ENCODE data around the gene LAMA5.

LAMA5 gene

DNA sequence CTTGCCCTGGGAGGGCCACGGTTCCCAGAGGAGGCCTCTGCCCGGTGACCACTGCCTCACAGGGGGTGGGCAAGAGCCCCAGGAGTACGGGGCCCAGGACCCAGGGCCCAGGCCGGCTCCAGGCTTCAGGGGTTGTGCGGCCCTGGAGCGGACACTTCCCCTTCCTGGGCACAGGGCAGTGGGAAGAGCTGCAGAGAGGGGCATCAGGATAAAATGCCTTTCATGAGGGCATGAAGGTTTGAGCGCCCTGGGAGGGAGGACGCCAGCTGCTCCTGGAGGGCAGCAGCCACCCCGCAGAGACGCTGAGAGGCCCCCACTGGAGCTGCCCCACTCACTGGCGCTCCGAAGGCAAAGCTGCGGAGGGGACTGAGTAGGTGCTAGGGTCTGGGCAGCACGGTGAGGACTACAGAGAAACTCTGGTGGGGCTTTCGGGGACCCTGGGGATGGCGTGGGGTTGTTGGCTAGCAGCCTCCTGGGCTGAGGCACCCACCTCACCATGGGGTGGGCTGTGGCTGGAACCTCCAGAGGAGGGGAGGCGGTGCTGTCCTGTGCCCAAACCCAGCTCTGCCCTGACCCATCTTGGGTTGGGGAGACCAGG, 10.4 kb downstream of the LAMA5 start:
- DNase-seq = no peak

GRCh38 chr20:62355878-62356588, 11.1 kb downstream of the LAMA5 start:
- DNase-seq = no peak

DNA sequence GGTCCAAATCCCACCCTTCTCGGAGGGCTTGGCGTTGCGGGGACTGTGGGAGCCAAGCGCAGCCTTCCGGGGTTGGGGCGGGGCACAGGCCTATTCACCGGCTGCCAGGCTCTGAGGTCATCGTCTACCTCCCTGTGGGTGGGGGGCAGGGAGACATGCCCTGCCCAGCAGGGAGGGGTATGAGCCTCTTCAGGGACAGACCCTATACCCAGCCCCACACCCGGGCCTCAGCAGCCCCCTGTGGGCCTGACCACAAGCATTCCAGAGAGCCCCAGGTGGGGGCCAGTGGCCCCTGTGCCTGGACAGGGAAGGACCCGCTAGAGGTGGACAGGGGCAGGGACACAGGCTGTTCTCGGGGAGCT, 11.6 kb downstream of the LAMA5 start:
- no peak for DNase-seq

GRCh38 chr20:62354811-62355341, 12.2 kb downstream of the LAMA5 start:
- DNase-seq = no peak

DNA sequence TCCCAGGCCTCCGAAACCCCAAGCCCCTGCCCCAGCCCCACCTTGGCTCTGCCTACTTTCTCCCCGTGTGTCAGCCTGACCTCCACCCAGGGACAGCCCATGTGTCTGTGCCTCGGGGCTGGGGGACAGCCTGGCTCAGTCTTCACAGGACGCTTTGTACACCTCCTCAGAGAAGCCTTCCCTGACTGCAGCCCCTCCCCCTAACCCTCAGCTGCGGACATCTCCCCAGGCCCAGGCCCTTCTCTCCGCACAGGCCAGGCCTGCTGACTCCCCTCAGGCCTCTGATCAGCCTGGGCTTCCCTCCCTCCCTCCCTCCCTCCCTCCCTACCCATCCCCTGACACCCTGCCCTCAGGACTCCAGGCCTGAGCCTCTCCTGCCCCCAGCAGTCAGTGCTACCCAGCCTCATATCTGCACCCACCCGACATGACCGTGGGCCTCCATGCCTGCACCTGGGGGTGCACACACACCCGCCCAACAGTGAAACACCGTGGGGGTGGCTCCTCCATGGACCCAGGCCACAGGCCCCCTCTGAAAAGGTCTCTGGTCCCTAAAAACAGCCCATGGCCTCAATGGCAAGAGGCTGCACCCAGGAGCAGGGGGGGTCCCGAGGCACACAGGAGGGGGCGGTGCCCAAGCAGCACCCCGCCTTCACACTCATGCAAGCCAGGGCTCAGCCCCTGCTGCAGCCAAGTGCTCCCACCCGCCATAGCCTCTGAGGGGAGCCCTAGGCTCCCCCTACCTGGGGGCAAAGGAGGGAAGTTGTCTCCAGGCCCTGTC, 12.9 kb downstream of the LAMA5 start:
- DNase-seq = no peak

DNA sequence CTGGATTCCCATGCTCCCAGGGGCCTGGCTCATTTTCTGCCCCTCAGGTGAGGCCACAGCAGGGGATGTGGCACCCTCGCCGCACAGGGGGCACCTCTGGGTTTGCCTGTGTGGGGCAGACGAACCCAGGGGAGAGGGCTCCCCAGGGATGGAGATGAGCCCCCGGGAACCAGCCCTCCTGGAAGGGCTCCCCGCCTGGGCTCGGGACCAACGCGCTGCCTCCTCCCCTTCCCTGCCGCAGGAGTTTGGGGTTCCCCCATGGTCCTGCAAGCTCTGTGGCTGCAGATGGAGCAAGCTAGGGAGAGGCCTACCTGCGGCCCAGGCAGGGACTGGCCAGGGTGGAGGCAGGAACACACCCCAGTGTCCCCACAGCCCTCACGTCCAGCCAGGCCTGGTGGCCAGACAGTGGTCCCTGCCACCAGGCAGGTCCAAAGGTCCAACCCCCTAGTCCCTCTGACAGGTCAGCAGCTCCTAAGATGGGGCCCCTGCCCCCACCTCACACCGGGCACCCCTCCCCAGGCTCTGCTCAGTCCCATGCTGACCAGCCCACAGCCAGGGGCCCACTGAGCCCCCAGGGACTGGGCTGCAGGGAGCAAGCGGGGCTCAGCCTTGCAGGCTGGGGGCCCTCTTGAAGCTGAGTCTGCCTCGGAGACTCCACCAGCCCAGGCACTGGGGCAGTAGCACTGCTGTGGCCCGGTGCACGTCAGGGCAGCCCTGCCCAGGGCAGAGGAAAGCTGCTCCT, 13.7 kb downstream of the LAMA5 start:
- no peak for DNase-seq

GRCh38 chr20:62352402-62353288, 14.5 kb downstream of the LAMA5 start:
- DNase-seq = peak; percentile 95

DNA sequence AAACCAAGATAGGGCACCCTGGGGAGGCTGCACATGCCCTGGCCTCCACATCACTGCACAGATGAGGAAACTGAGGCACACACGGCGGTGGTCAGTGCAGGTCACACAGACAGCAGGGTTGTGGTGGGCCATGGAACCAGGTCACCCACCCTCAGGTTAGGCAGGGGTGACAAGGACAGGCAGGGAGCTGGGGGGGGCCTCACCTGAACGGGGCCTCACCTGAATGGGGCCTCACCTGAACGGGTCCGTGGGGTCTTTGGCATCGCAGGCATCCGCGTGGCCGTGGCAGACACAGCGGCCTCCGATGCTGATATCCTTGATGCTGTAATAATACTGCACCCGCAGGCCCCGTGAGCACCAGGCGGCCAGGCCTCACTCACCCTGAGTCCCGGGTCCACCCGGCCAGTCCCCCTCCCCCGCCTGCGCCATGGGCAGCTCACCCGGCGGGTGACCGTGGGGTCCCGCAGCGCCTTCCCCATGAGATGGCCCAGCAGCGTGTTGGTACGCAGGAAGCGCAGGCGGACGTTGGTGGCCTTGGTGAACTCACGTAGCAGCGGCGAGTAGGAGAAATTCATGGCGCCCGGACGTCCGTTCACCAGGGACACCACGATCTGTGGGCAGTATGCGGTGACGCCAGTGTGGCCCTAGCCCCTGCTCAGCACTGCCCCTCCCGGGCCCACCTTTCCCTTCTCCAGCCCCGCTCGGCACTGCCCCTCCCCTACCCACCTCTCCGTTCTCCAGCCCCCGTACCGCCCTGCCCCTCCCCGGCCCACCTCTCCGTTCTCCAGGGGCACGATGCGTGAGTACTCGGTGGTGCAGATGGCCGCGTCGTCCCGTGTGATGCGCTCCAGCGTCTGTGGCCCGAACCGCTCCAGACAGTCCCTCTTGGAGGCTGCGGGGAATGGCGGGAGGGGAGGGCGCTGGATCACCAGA, 15.4 kb downstream of the LAMA5 start:
- DNase-seq = no peak

DNA sequence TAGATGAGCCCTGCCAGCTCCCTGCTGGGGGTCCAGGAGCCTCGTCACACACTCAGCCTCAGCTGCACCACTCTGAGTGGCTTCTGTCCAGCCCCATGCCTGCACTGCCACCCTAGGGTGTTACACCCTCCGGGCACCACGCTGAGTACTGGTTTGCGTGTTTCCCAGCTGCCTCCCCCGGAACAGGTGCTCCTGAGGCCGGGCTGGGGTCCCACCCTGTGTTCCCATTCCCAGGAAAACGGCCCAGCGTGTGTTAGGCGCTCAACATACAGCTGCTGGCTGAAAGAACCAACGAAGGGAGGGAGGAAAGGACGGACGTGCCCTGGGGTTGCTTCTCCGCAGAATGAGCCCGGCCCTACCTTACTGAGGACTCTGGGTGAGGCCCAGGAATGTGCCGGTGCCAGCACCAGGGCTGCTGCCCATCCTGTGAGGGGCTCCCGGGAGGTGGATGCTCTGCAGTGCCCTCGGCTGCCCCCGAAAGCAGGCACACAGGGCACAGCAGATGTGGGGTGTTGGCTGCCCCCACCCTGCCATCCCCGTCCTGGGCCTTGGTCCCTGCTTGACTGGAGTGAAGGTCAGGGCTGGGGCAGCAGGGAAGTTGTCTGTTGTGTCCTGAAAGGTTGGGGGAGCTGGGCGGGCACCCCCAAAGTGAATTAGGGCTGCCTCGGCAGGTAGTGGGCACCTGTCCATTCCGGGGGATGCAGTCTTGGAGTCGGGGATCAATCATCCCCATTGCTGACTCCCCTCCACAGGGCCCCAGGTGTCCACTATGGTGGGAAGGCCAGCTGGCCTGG, 16.3 kb downstream of the LAMA5 start:
- DNase-seq = peak; percentile 90

DNA sequence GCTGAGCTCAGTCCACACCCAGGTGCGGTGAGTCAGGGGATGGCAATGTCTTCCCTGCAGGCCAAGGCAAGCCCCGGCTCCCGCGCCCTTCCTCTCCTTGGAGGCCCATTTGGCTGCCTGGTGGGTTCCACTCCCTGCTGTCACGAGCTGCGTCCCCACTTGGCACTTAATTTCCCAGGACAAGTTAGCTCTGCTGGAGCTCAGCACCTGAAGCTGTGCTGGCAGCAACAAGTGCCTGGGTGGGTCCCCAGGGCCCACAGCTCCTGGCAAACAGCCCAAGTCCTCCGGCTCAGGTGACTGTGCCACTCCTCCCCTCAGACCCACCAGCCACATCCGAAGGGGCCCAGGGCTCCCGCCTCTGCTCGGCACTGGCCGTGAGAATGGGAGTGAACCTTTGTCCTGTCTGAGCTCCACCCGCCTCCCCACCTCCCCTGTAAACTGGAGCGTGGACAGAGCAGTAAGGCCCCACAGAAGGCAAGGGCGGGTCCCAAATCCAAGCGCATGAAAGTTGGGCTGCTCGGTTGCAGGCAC, 16.9 kb downstream of the LAMA5 start:
- DNase-seq = peak; percentile 93

DNA sequence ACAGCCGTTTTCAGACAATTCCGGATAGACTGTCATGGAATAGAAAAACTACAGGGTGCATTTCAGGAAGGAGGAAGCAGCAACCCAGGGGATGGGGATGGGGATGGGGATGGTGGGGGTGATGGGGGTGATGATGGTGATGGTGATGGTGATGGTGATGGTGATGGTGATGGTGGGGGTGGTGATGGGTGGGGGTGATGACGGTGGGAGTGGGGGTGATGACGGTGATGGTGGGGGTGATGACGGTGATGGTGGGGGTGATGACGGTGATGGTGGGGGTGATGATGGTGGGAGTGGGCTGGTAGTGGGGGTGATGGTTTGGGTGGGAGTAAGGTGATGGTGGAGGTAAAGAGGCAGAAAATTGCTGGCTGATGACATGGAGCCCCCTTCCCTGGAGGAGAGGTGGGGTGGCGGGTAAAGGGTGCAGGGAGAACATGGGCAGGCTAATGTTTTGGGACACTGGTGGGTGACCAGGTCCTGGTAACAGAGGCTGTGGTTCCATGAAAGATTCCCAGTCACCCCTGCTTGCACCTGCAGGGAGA, 17.5 kb downstream of the LAMA5 start:
- DNase-seq = no peak

GRCh38 chr20:62348604-62349003, 18.5 kb downstream of the LAMA5 start:
- no peak for DNase-seq

- no peak for DNase-seq
Measured at GRCh38 chr20:62347445-62347844, 19.7 kb downstream of the LAMA5 start.

GRCh38 chr20:62347151-62347404, 20.0 kb downstream of the LAMA5 start:
- no peak for DNase-seq

DNA sequence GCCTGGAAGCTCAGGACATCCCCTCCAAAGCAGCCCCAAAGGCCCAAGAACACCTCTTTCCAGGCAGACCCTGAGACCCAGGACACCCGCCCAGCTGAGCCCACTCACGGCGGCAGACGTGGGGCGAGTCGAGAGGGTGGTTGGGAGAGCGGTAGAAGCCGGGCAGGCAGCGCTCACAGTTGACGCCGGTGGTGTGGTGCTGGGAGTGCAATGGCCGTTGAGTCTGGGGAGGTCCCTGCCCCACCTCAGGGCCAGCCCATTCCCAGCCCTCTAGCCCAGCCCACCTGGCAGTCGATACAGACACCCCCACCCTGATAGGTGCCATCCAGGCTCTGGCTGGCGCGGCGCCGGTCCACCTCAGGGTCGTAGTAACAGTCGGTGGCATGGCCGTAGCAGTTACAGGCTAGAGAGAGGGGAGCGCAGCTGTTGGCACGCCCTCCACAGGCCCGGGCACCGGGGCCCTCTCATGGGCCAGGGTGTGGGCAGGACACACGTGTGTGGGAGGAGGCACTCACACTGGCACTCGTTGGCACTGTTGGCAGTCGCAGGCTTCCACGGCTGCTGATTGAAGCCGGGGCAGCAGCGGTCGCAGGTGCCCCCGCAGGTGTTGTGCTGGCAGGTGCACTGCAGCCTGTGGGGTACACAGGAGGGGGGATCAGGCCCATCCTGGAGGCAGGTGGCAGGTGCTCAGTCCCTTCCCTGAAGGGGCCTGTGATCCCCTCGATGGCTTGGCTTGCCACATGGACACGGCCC, 20.5 kb downstream of the LAMA5 start:
- no peak for DNase-seq

- DNase-seq = no peak
Measured at GRCh38 chr20:62345681-62346370, 21.3 kb downstream of the LAMA5 start.

DNA sequence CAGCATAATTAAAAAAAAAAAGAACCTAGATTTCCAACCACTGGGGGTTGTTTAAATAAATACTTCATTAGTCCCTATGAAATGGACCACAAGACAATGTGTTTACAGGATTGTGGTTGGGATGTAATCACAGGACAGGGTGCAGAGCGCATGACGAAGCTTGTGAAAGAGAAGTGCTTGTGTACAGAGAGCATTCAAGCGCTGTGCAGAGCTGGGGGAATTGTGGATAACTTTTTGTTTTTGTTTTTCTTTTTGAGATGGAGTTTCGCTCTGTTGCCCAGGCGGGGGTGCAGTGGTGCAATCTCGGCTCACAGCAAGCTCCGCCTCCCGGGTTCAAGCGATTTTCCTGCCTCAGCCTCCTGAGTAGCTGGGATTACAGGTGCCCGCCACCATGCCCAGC, 22.3 kb downstream of the LAMA5 start:
- no peak for DNase-seq

DNA sequence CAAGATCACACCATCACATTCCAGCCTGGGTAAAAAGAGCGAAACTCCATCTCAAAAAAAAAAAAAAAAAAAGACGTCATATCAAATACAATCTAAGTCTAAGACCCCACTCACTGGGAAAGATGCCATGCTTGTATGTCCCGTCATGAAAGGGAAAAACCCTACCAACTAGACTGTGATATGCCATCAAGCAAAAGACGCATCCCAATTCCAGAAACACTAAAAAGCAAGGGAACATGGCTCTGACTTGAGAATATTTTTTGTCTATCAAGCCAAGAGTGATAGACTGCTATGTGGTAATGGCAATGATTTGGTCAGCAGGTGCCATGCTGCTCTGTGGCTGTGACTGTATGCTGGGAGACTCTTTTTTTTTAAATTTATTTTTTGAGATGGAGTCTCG, 23.0 kb downstream of the LAMA5 start:
- DNase-seq = no peak
